RKO (cell line): ENCODE measurements around the gene FGF3.

Experiments used
- DNase-seq: peaks from one replicate; pipeline ENCODE4 v3.0.0-alpha.2; 2016; ENCODE audit warnings: low spot score

Gene FGF3

GRCh38 chr11:69843529-69843921, 24.3 kb upstream of the FGF3 start:
- DNase-seq, result no peak

- DNase-seq, result no peak
Measured at GRCh38 chr11:69842746-69843528, 23.7 kb upstream of the FGF3 start.

- DNase-seq, result peak; percentile 22
Measured at GRCh38 chr11:69841859-69842698, 22.9 kb upstream of the FGF3 start.

GRCh38 chr11:69841170-69841858, 22.1 kb upstream of the FGF3 start:
- no peak for DNase-seq

GRCh38 chr11:69840371-69841169, 21.4 kb upstream of the FGF3 start:
- DNase-seq, result no peak

GRCh38 chr11:69839516-69839915, 20.3 kb upstream of the FGF3 start:
- no peak for DNase-seq

- DNase-seq, result no peak
Measured at GRCh38 chr11:69837791-69838190, 18.6 kb upstream of the FGF3 start.

GRCh38 chr11:69836401-69836800, 17.2 kb upstream of the FGF3 start:
- no peak for DNase-seq

GRCh38 chr11:69834811-69835800, 15.9 kb upstream of the FGF3 start:
- no peak for DNase-seq

- DNase-seq, result no peak
Measured at GRCh38 chr11:69834251-69834650, 15.0 kb upstream of the FGF3 start.

- DNase-seq, result no peak
Measured at GRCh38 chr11:69832561-69833413, 13.6 kb upstream of the FGF3 start.

GRCh38 chr11:69831985-69832384, 12.8 kb upstream of the FGF3 start:
- DNase-seq, result no peak

- DNase-seq, result no peak
Measured at GRCh38 chr11:69830086-69830485, 10.9 kb upstream of the FGF3 start.

- no peak for DNase-seq
Measured at GRCh38 chr11:69828971-69829344, 9.7 kb upstream of the FGF3 start.

- no peak for DNase-seq
Measured at GRCh38 chr11:69828276-69828970, 9.2 kb upstream of the FGF3 start.

GRCh38 chr11:69826773-69827172, 7.6 kb upstream of the FGF3 start:
- DNase-seq, result no peak

- DNase-seq, result no peak
Measured at GRCh38 chr11:69825941-69826340, 6.7 kb upstream of the FGF3 start.

- DNase-seq, result peak; percentile 51
Measured at GRCh38 chr11:69825037-69825834, 6.0 kb upstream of the FGF3 start.
